GM10266 (cell line): ENCODE results near the gene SERINC5.

Experiments used
- DNase-seq: peaks from one replicate; pipeline ENCODE4 v3.0.0; 2012; ENCODE audit errors: extremely low spot score
- TF ChIP-seq, protein P1 (sequence below): IDR thresholded peaks from 2 replicates; pipeline ENCODE4 v1.5.1; 2012; ENCODE audit warnings: mild to moderate bottlenecking, low read depth; ENCODE audit not compliant: control insufficient read depth, insufficient read depth; ENCODE audit errors: missing control alignments

Gene SERINC5

DNA sequence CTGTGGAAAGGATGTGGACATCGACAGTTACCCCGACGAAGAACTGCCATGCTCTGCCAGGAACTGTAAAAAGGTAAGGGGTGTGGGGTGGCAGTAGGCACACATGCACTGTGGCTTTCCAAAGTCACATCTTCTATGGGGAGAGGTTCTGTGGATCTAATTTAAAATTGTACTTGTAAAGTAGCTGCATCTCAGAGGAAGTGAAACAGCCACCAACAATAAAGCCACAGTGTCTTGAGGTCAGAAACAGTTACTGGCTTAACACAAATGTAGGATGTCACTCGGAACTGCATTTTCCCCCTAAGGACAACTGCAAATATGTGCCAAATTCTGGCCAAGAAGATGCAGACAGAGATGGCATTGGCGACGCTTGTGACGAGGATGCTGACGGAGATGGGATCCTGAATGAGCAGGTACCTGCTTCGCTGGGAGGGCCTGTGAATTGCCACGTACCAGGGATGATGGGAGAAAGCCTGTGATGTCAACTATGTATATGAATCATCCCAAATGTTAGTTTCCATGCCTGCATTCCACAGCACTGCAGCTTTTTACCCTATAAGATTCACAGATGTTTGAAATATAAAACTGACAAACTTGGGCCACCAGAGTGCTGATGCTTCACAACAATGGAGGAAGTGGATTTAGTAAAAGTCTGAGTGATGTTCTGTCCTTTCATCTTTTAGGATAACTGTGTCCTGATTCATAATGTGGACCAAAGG lies 185.4 kb downstream of the SERINC5 start:
- no peak for DNase-seq
- TF ChIP-seq, protein P1, sequence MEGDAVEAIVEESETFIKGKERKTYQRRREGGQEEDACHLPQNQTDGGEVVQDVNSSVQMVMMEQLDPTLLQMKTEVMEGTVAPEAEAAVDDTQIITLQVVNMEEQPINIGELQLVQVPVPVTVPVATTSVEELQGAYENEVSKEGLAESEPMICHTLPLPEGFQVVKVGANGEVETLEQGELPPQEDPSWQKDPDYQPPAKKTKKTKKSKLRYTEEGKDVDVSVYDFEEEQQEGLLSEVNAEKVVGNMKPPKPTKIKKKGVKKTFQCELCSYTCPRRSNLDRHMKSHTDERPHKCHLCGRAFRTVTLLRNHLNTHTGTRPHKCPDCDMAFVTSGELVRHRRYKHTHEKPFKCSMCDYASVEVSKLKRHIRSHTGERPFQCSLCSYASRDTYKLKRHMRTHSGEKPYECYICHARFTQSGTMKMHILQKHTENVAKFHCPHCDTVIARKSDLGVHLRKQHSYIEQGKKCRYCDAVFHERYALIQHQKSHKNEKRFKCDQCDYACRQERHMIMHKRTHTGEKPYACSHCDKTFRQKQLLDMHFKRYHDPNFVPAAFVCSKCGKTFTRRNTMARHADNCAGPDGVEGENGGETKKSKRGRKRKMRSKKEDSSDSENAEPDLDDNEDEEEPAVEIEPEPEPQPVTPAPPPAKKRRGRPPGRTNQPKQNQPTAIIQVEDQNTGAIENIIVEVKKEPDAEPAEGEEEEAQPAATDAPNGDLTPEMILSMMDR, result no peak

GRCh38 chr5:80069918-80070318 lies 185.9 kb downstream of the SERINC5 start:
- no peak for DNase-seq
- TF ChIP-seq, protein P1, result no peak

GRCh38 chr5:80069251-80069800 lies 186.5 kb downstream of the SERINC5 start:
- TF ChIP-seq, protein P1, result no peak
- DNase-seq, result no peak

DNA sequence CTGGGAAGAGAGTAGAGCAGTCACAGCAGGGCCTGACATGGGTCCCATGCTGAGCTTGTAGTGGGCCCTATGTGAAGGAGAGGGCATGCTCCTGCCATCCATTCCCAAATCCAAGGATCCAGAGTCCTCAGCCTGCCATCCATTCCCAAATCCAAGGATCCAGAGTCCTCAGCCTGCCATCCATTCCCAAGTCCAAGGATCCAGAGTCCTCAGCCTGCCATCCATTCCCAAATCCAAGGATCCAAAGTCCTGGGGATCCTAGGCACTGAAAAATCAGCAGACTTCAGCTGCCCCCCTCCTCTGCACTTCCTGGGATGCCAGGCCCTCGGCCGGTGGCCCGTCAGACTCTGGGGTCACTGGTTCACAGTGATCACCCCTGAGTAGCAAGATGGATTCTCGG lies 187.1 kb downstream of the SERINC5 start:
- TF ChIP-seq, protein P1, result no peak

GRCh38 chr5:80068246-80068636 lies 187.6 kb downstream of the SERINC5 start:
- TF ChIP-seq, protein P1, result no peak
- no peak for DNase-seq

More for the DNA sequence above, 187.1 kb downstream of the SERINC5 start:
- DNase-seq, result no peak

- DNase-seq, result no peak
- TF ChIP-seq, protein P1, result no peak
These were observed 188.2 kb downstream of the SERINC5 start for GRCh38 chr5:80067531-80068245.

DNA sequence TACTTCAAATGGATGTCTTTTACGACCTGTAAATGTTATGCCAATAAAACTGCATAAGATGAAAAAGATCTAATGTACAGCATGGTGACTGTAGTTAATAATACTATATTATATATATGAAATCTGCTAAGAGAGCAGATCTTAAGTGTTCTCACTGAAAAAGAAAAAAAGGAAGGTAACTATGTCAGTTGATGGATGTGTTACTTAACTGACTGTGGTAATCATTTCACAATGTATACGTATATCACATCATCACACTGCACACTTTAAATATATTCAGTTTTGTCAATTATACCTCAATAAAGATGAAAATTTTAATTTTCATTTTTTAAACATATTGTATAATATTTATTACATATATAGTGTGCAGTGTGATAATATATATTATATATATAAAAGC lies 188.8 kb downstream of the SERINC5 start:
- no peak for DNase-seq
- TF ChIP-seq, protein P1, result no peak
